Endometrial microvascular endothelial cells (primary cell): ENCODE measurements around the gene LAP3. TPM values are rescaled to one million over a fixed set of nuclear protein-coding genes. Genes with fewer than 3 reads are reported as not detected.
"Not testable (repeated sequence)": the region's sequence is repeated elsewhere in the genome, so short reads cannot be mapped to it uniquely, and the experiment has no call there.

Experiments
- in situ Hi-C: cut with HindIII; loops from 2 replicates; pipeline ENCODE4 v1.10.0; 2017; ENCODE audit warnings: low sequenced_read_pairs, low pct_unique_long_range_greater_than_20kb; ENCODE audit errors: inconsistent ontology term
- total RNA-seq: library from RNA; depleted of rRNA; stranded (reverse); fragments of >200 nt; gene quantifications from one replicate; pipeline ENCODE4 v1.2.3, GENCODE V29; 2015; ENCODE audit errors: inconsistent ontology term

Gene LAP3
- 142 TPM for total RNA-seq

DNA sequence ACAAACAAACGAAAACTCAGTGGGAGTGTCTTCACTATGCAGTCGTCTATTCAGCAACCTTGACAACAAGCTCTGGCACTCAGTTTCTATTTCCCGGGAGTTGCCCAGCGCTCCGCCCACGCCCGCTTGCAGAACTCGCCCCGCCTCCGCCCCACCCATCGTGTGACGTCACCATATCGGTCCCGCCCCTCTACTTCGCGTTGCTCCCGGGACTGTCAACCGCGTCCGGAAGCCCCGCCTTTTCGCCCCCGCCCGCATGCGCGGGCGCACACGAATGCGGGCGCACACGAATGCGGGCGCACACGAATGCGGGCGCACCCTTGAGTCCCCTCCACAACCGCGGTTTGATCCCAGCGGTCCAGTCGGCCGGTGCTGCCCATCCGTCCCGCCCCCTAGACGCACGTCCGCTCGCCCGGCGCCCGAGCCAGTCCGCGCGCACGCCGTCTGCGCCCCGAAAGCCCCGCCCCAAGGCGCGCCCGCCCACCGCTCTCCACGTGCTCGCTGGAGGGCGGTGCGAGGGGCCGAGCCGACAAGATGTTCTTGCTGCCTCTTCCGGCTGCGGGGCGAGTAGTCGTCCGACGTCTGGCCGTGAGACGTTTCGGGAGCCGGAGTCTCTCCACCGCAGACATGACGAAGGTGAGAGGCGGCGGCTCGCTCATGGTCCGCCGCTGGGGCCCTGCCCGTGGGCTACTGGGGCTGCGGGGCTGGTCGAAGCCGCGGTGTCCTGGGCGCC is at the start of gene LAP3:
TSS of gene LAP3 (plus strand) at position 267 of the 733 bp plus-strand sequence. CDS start at position 535, 268 bp downstream.
- in situ Hi-C loops: no loop called here

GRCh38 chr4:17528551-17529165 is 48.3 kb upstream of the LAP3 start:
- in situ Hi-C loops: no loop called here

DNA sequence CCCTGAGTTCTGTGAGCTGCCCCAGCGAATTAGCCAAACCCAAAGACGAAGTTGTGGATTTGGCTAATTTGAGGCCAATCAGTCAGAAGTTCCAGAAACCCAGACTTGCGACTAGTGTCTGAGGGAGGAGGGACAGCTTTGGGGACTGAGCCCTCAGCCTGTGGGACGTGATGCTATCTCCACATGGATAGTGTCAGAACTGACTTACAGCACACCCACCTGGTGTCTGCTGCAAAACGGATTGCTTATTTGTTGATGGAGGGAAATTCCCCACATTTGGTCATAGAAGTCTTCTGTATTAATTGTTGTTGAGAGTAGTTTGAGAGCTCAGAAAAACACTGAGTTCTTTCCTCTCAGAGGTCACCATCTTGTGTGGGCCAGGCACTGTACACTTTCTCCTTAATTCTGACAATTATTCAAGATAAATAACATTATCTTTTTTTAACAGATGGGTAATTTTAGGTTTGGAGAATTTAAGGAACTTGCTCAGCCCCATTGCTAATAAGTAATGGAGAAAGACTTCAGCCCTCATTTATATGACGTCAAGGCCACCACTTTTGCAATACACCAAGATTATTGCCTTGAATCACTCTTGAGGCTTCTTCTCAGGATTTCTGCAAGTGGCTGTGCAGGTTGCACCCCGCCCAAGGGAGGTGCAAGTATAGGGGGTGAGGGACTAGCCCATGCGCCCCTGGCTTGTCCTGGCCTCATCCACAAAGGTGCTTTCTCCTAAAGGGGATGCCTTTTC is 45.3 kb upstream of the LAP3 start:
- in situ Hi-C loops: no loop called here

GRCh38 chr4:17534705-17535104 is 42.3 kb upstream of the LAP3 start:
- in situ Hi-C loops: no loop called here

GRCh38 chr4:17535242-17535641 is 41.8 kb upstream of the LAP3 start:
- in situ Hi-C loops: no loop called here

DNA sequence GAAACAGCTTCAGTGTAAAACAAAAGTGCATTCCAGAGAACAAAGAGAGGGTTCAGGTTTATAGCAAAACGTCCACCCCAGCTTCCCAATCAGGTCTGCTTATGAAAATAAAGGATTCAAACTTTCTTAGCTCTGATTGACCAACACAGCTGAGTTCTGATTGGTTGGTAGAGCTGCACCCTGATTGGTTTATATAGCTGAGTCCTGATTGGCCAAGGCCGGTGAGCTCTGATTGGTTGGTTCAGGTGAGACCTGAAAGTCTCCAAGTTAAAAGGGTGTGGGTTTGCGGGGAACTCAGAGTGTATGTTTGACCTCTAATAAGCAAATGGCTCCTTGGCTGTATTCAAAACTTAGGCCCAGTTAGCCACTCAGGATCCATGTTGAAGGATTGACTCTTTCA is 41.1 kb upstream of the LAP3 start:
- in situ Hi-C loops: no loop called here

DNA sequence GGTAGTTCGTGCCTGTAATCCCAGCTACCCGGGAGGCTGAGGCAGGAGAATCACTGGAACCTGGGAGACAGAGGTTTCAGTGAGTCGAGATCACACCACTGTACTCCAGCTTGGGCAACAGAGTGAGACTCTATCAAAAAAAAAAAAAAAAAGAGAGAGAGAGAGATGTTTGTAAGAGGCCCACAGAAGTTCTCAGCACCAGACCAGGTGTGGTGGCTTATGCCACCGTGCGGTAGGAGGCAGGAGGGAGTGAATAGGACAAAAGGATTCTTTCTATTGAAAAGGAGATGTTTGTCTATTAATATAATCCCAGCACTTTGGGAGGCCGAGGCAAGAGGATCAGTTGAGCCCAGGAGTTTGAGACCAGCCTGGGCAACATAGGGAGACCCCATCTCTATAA is 39.9 kb upstream of the LAP3 start:
- in situ Hi-C loops: not testable (repeated sequence)

DNA sequence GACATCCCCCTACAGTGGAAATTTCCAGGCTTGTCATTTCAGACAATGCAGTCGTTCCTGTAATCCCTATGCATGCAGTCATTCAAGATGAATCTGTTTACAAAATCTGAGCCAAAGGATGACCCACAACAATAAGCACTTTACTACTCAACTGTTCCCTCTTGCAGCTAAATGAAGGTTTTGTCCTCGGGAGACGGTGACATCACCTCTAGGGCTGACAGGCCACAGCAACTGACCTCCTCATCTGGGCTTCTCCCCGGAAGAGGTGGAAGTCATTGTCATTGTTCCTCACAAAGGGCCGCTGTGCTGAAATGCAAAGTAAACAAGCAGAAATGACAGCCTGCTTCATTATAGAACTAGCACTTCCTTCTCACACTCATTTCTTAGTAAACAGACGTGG is 32.8 kb upstream of the LAP3 start:
- in situ Hi-C loops: no loop called here

DNA sequence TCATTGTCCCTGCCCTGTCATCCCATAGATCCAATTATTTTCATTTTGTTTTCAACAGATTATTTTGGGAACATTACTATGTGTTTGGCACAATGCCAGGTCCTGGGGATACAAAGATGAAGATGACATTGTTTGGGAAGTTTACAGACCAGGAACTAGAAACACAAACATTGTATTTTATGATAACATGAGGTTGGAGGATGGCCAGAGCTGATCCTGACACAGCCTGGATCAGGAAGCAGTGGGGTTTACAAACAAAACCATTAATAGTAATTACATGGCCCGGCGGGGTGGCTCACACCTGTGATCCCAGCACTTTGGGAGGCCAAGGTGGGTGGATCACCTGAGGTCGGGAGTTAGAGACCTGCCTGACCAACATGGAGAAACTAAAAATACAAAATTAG is 32.2 kb upstream of the LAP3 start:
- in situ Hi-C loops: no loop called here

DNA sequence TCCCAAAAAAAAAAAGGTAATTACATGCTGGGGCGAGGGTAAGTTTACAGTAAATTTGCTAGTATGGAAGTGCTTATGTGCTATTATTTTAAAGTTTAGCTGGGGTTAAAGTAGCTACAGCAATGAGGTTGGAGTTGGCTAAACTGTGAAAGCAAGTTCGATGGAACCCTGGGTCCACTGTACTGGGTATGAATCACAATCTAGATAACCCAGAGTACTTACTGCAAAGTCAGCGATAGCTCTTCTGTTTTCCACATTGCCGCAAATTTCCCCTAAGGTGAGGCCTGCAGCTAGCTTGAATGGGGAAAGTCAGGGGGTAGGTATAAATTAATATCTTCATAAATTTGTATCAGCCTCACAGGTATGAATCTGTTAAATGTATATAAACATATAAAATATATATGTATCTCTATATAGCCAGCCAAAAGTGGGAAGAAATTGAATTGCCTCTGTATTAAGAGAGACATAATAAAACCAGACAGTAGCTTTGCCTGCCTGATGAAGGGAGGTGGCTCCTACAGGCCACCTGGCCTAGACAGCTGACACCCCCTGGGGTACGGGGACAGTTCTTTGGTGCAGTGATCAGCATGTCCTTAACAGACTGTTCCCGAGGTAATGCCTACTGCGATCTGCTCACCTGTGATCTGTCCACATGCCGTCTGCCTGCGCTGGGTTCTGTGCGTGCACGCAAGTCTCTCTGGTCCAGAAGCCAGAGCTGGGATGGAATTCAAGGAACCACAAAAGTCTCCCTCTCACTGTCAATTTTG is 31.4 kb upstream of the LAP3 start:
- in situ Hi-C loops: no loop called here

- in situ Hi-C loops: no loop called here
These were observed 30.8 kb upstream of the LAP3 start for GRCh38 chr4:17546222-17546621.

- in situ Hi-C loops: no loop called here
These were observed 30.3 kb upstream of the LAP3 start for GRCh38 chr4:17546678-17547077.

GRCh38 chr4:17550549-17550948 is 26.4 kb upstream of the LAP3 start:
- in situ Hi-C loops: no loop called here

- in situ Hi-C loops: no loop called here
These were observed 24.6 kb upstream of the LAP3 start for GRCh38 chr4:17552427-17552826.

DNA sequence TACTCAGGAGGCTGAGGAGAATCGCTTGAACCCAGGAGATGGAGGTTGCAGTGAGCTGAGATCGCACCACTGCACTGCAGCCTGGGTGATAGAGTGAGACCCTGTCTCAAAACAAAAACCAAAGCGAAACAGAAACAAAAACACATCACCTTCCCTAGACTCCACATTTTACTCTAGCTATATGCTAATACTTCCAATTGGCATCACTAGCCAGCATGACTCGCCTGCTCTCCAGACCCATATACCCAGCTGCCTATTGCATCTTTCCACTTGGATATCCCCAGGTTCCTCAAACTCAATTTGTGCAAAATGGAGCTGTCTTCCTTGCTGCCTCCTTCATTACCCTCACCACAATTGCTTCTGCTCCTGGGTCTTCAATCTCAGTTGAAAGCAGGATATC is 22.4 kb upstream of the LAP3 start:
- in situ Hi-C loops: no loop called here

GRCh38 chr4:17556498-17556897 is 20.5 kb upstream of the LAP3 start:
- in situ Hi-C loops: no loop called here

DNA sequence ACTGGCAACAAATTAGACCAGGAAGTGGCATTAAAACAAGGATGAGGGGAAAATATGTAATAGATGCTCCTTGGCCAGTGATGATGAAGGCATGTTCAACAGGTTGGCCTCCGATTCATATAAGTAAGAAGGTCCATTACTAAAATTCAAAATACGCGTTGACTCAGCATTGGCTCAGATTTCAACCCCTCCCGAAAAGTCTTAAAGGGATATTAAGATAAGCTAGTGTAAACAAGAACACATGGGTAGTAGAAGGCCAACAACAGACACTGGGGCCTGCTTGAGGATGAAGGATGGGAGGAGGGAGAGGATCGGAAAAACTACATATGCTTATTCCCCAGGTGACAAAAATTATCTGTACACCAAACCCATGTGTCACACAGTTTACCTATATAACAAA is 19.1 kb upstream of the LAP3 start:
- in situ Hi-C loops: no loop called here

GRCh38 chr4:17558941-17559708 is 17.9 kb upstream of the LAP3 start:
- in situ Hi-C loops: no loop called here

- in situ Hi-C loops: no loop called here
These were observed 17.3 kb upstream of the LAP3 start for GRCh38 chr4:17559709-17560048.
